ENCODE data around the gene IL32.

Gene IL32

GRCh38 chr16:3094289-3095027 lies 29.0 kb downstream of the IL32 start:
- DNase-seq, result peak; percentile 67

- peak; percentile 88 for DNase-seq
Observed at GRCh38 chr16:3095869-3096268, 30.4 kb downstream of the IL32 start.

- DNase-seq, result no peak
Observed at GRCh38 chr16:3096362-3096761, 30.9 kb downstream of the IL32 start.

GRCh38 chr16:3097266-3097665 lies 31.8 kb downstream of the IL32 start:
- no peak for DNase-seq

- no peak for DNase-seq
Observed at GRCh38 chr16:3098459-3099394, 33.3 kb downstream of the IL32 start, which contains the start of gene ZSCAN10. Gene ZSCAN10, minus strand, starts transcription at chr16:3099294. Its CDS starts 6,357 bp downstream, at chr16:3092937.

- no peak for DNase-seq
Observed at GRCh38 chr16:3099395-3099731, 33.9 kb downstream of the IL32 start.

GRCh38 chr16:3099732-3100499 lies 34.5 kb downstream of the IL32 start:
- peak; percentile 89 for DNase-seq

GRCh38 chr16:3101018-3101840 lies 35.8 kb downstream of the IL32 start:
- peak; percentile 70 for DNase-seq

GRCh38 chr16:3101841-3102470 lies 36.5 kb downstream of the IL32 start:
- DNase-seq, result peak; percentile 69

GRCh38 chr16:3106205-3106928 lies 40.9 kb downstream of the IL32 start:
- peak; percentile 83 for DNase-seq

- no peak for DNase-seq
Observed at GRCh38 chr16:3112058-3112880, 46.8 kb downstream of the IL32 start, which contains the start of gene ZNF205. Gene ZNF205, plus strand, starts transcription at chr16:3112586. Its CDS starts 845 bp downstream, at chr16:3113431.

GRCh38 chr16:3112881-3113574 lies 47.6 kb downstream of the IL32 start:
- no peak for DNase-seq

- DNase-seq, result no peak
Observed at GRCh38 chr16:3113765-3114479, 48.5 kb downstream of the IL32 start.

GRCh38 chr16:3115003-3115402 lies 49.6 kb downstream of the IL32 start:
- DNase-seq, result no peak

GRCh38 chr16:3115561-3115960 lies 50.1 kb downstream of the IL32 start:
- no peak for DNase-seq

- DNase-seq, result no peak
Observed at GRCh38 chr16:3118204-3118790, 52.9 kb downstream of the IL32 start.

GRCh38 chr16:3118846-3119245 lies 53.4 kb downstream of the IL32 start:
- DNase-seq, result no peak

Data from MV-4-11 (cell line).